NCI-H69 (cell line): ENCODE results near the gene ASZ1.

Experiments
- DNase-seq: peaks from one replicate; lab custom pipeline; 2025; lab: John Stamatoyannopoulos, UW

ASZ1 gene

DNA sequence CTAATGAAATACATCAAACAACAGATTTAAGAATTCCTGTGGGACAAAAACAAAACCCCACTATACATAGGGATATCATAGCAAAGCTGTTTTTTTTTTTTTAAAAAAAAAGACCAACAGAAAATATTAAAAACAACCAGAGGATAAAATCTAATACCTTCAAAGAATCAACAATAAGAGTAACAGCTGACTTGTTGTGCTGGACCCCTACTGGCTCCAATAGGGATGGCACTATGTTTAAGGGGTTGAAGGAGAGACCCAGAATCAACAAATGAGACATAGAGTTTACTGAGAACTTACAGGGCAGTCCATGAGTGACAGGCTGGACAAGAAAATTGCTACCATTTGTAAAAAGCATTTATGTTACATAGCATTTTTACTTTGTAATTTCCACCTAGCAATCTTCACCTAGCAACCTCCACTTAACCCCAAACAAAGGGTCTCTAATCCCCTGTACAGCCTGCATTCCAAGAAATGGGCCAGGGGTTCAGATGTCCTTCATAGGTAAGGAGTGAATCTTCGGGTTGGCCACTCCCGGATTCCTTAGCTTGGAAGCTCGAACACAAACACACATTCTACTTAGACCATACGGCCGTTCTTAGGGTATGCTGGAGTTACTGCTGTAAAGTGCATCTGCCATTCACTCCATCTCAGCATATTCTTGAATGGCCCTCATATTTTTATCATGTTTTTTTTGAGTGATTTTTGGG lies 25.8 kb downstream of the ASZ1 start:
- no peak for DNase-seq

- DNase-seq, result peak; percentile 27
Observed at GRCh38 chr7:117399820-117400422, 27.4 kb downstream of the ASZ1 start.

- DNase-seq, result no peak
Observed at GRCh38 chr7:117395743-117396142, 31.6 kb downstream of the ASZ1 start.

- DNase-seq, result no peak
Observed at GRCh38 chr7:117393781-117394180, 33.5 kb downstream of the ASZ1 start.

GRCh38 chr7:117389871-117390270 lies 37.4 kb downstream of the ASZ1 start:
- no peak for DNase-seq

- no peak for DNase-seq
Observed at GRCh38 chr7:117386110-117386706, 41.1 kb downstream of the ASZ1 start.

DNA sequence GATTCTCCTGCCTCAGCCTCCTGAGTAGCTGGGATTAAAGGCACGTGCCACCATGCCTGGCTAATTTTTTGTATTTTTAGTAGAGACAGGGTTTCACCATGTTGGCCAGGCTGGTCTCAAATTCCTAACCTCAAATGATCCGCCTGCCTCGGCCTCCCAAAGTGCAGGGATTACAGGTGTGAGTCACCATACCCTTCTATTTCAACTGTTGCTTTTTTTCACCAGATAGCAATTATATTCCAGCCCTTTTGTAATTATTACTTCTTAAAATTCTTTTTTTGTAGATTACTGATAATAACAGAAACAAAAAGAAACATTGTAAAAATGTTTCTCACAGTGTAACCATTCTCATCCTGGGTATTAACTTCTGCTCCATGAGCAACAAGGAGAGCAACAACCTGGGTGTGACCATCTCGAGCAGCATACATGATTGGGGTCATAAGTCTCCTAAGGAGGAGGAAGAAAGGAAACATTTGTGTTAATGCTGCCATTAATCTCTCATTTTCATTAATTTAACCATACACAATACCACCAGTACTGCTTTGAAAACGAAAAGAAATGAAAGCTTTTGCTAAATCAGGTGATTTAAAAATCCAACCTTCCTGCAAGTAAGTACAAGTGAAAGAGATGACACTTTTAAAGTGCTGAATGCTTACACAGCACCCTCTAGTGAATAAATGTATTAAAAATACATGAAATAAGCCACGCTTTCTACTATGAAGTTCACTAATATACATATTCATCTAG lies 41.8 kb downstream of the ASZ1 start:
- DNase-seq, result peak; percentile 43

GRCh38 chr7:117384688-117385362 lies 42.5 kb downstream of the ASZ1 start:
- no peak for DNase-seq

DNA sequence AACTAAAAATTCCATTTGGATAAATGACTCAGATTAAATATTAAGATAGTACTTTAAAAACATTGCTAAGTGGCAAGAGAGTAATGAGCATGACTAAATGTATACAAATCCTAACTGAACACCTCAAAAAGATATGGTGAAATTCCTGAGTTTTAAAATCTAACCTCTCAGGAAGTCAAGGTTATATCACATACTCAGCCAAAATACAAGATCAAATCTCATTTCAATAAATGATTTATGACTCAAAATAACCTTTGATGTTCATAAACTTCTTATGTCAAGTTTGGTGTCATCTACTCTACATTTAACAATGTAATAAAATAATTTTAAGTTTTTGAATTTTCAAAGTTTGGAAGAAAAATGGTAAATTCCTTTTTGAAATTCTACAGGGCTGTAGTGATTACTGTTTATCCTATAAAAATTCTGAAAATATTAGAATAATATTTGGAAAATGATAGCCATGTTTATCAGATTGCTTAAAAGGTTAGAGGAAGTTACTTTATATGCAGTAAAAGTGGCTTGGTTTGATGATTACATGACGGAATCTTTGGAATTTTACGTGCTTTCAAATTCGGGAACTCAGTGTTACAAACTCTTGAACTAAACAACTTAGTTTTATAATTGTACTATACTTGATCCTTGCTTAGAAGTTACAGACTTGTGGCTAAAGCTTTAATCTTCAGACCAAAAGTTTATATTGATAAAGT lies 43.7 kb downstream of the ASZ1 start:
- DNase-seq, result no peak

GRCh38 chr7:117383046-117383445 lies 44.2 kb downstream of the ASZ1 start:
- DNase-seq, result no peak

DNA sequence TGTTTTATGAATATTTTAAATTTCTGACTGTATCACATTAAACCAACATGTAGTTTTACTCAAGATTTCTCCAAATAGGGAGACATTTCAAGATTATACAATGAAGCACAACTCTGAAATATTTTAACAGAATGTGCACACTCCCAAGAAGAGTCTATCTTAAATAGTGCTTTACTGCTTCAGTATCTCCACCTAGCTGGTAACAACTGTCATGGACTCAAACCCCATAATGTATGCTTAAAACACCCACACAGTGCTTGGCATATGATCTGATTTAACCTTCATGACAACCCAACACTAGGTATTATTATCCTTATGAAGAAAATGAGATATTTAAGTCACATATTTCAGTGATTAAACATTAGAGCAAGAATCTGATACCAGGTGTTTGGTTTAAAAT lies 45.9 kb downstream of the ASZ1 start:
- DNase-seq, result no peak

GRCh38 chr7:117375380-117375779 lies 51.9 kb downstream of the ASZ1 start:
- no peak for DNase-seq

GRCh38 chr7:117372073-117372472 lies 55.2 kb downstream of the ASZ1 start:
- DNase-seq, result no peak

GRCh38 chr7:117364339-117365080 lies 62.8 kb downstream of the ASZ1 start:
- DNase-seq, result no peak

DNA sequence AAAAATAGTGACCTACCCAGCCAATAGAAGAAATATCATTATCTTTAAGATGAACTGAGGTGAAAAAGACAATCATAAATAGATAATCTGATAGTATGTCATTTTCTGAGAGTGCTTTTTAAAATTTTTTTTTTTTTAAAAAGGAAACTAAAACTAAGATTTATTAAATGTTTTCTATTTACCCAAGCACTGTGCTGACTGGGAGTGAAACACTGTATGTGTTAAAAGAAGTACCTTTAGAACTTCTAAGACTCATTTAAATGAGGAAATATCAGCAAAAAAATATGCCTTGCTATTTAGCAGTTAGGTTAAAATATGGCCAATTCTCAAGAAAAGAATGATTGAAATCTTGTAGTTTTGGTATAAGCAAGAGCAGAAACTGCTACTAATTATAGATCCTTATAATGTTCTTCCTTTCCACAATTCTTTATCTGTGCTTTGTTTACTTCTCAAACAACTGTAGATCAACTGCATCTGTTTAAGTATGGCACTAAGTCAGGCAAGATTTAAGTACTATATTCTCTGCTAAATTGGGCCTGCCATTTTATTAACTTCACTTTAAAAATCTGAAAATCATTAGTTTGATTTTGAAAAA lies 64.9 kb downstream of the ASZ1 start:
- DNase-seq, result no peak

GRCh38 chr7:117350027-117350426 lies 77.3 kb downstream of the ASZ1 start:
- no peak for DNase-seq

DNA sequence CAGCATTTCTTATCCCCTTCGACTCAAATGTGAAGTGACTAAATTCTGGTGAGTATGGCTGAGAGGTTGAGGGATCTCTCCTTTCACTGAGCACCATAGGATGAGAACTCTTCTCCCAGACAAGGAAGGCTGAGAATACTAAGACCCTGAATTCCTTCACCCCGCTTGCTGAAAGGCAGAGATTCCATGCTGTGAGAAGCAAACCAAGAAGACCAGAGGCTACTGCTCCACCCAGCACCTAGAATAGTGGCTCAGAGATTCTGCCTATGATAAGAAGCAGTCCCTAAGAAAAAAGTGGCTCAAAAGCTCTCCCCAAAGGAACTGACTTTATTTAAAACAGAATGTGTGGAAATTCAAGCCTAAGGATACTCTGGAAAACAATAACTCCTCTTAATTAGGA lies 77.7 kb downstream of the ASZ1 start:
- DNase-seq, result no peak

- DNase-seq, result no peak
Observed at GRCh38 chr7:117347962-117348672, 79.2 kb downstream of the ASZ1 start.

- DNase-seq, result peak; percentile 59
Observed at GRCh38 chr7:117347480-117347879, 79.8 kb downstream of the ASZ1 start.

DNA sequence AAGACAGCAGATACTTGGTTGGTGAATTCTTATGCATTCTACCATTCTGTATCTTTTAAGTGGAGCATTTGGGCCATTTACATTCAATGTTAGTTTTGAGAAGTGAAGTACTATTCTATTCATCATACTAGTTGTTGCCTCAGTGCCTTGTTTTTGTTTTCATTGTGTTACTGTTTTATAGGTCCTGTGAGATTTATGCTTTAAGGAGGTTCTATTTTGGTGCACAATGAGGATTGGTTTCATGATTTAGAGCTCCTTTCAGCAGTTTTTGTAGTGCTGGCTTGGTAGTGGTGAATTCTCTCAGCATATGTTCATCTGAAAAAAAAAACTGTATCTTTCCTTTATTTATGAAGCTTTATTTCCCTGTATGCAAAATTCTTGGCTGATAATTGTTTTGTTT lies 81.1 kb downstream of the ASZ1 start:
- DNase-seq, result no peak
